GM12878 (cell line): ENCODE results near the gene ANXA3. TPM values are rescaled to one million over a fixed set of nuclear protein-coding genes. Genes with fewer than 3 reads are reported as not detected.

ENCODE experiments used
- BACH1 ChIP-seq: fragments of 450-650 bp; IDR thresholded peaks from 2 replicates; pipeline ENCODE4 v1.6.1; 2017; ENCODE audit warnings: mild to moderate bottlenecking, borderline replicate concordance
- DPF2 ChIP-seq: fragments of 450-650 bp; IDR thresholded peaks from 2 replicates; pipeline ENCODE4 v1.6.1; 2017; ENCODE audit warnings: mild to moderate bottlenecking
- GATAD2B ChIP-seq: fragments of 450-650 bp; conservative IDR thresholded peaks from 2 replicates; pipeline ENCODE4 v1.6.1; 2017; ENCODE audit warnings: low read depth, mild to moderate bottlenecking, moderate library complexity
- IKZF1 ChIP-seq: fragments of 450-650 bp; conservative IDR thresholded peaks from 2 replicates; pipeline ENCODE4 v1.6.1; 2017; ENCODE audit warnings: antibody characterized with exemption, mild to moderate bottlenecking
- LARP7 ChIP-seq: fragments of 450-650 bp; IDR thresholded peaks from 2 replicates; pipeline ENCODE4 v1.6.1; 2017; ENCODE audit warnings: mild to moderate bottlenecking
- NR2F1 ChIP-seq: fragments of 450-650 bp; conservative IDR thresholded peaks from 2 replicates; pipeline ENCODE4 v1.6.1; 2017; ENCODE audit warnings: mild to moderate bottlenecking
- RAD21 ChIP-seq: IDR thresholded peaks from 2 replicates; pipeline ENCODE4 v1.6.1; 2011; ENCODE audit warnings: mild to moderate bottlenecking, low read depth, low read length, moderate library complexity; ENCODE audit not compliant: insufficient read depth
- RELA ChIP-seq: fragments of 450-650 bp; IDR thresholded peaks from 2 replicates; pipeline ENCODE4 v1.8.0; 2014; ENCODE audit warnings: borderline replicate concordance; ENCODE audit not compliant: partially characterized antibody
- RUNX3 ChIP-seq: IDR thresholded peaks from 2 replicates; pipeline ENCODE4 v1.6.1; 2012; ENCODE audit warnings: low read length, inconsistent platforms
- SREBF1 ChIP-seq: IDR thresholded peaks from 2 replicates; pipeline ENCODE4 v1.6.1; 2012; ENCODE audit warnings: mild to moderate bottlenecking, low read length
- ZNF217 ChIP-seq: fragments of 450-650 bp; IDR thresholded peaks from 2 replicates; pipeline ENCODE4 v1.6.1; 2017; ENCODE audit warnings: antibody characterized with exemption, mild to moderate bottlenecking
- ZNF622 ChIP-seq: fragments of 450-650 bp; IDR thresholded peaks from 2 replicates; pipeline ENCODE4 v1.6.1; 2017; ENCODE audit warnings: mild to moderate bottlenecking, inconsistent platforms
- polyA plus RNA-seq, 11 experiments: library from polyadenylated mRNA; depleted of rRNA in 4 of 11; unstranded in 6 of 11; stranded (reverse) in 5 of 11; fragments of >200 nt; fragmentation: Nextera tagmentation in 4 of 11; fragmentation: Illumina TruSeq in 1 of 11; extraction: Ambion mirVana in 4 of 11; extraction: Trizol in 1 of 11; gene quantifications; 1 replicate in 1 of 11; 2 replicates in 10 of 11; pipeline versions ENCODE4 v1.2.1 to v1.2.3, GENCODE V29; 2011 to 2016; ENCODE audit warnings: inconsistent platforms in 2 of 11, missing spikeins in 2 of 11, low read depth in 1 of 11
- total RNA-seq, 4 experiments: library from RNA; depleted of rRNA in 3 of 4; stranded (reverse); fragments of >200 nt in 3 of 4; fragmentation: Illumina TruSeq in 1 of 4; extraction: Trizol in 1 of 4; gene quantifications; 2 replicates each; pipeline versions ENCODE4 v1.2.1 to v1.2.3, GENCODE V29; 2013 to 2021
- TF ChIP-seq, protein P1 (sequence below): fragments of 450-650 bp; IDR thresholded peaks from 2 replicates; pipeline ENCODE4 v1.6.1; 2016; ENCODE audit warnings: mild to moderate bottlenecking
- TF ChIP-seq, protein P2 (sequence below): fragments of 450-650 bp; IDR thresholded peaks from 2 replicates; pipeline ENCODE4 v1.6.1; 2018; ENCODE audit warnings: borderline replicate concordance, mild to moderate bottlenecking; ENCODE audit not compliant: partially characterized antibody
- TF ChIP-seq, protein P3 (sequence below): fragments of 450-650 bp; IDR thresholded peaks from 2 replicates; pipeline ENCODE4 v1.6.1; 2017; ENCODE audit warnings: mild to moderate bottlenecking, moderate library complexity
- TF ChIP-seq, protein P4 (sequence below): fragments of 450-650 bp; IDR thresholded peaks from 2 replicates; pipeline ENCODE4 v1.6.1; 2017; ENCODE audit warnings: mild to moderate bottlenecking, low read depth, inconsistent platforms; ENCODE audit not compliant: poor library complexity, severe bottlenecking

Gene ANXA3
- total and polyA plus RNA-seq, 10 of the 15 experiments (the other 5 are each of a cell fraction or from before 2014, with no cell fraction given) = 0.28 to 14.7 (median 0.91) TPM

DNA sequence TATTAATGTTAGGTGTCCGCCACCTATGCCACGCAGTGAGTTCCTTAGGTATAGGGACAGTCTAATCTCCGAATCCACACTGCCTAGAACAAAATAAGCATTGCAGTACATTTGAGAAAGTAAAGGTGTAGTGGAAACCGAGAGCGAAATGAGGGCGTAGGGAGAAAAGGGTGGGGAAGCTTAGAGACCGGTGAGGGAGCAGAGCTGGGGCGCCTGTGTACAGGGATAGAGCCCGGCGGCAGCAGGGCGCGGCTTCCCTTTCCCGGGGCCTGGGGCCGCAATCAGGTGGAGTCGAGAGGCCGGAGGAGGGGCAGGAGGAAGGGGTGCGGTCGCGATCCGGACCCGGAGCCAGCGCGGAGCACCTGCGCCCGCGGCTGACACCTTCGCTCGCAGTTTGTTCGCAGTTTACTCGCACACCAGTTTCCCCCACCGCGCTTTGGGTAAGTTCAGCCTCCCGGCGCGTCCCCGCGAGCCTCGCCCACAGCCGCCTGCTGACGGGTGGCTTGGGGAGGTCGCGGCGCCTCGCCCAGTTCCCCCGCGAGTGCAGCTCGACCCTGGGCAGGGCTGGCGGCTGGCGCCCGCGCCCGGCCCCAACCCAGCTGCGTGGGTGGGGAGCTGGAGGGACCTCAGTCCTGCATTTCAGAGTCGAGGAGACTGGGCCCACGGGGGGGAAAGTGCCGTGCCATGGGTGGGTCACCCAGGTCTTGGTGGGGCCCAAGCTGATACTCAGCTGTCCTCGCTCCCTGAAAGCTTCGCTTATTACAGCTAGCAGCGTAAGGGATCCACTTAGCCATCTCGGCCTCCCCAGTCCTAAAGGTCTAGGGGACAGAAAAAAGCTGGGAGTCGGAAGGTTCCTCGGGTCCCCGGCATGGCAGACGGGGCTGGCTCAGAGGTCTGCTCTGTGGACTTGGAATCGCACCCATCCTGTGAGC, at the start of gene ANXA3 (continued):
- TF ChIP-seq ZNF622 (no peak), RAD21 (no peak), RUNX3 (no peak), ZNF217 (0 out of 2 replicates have a peak, but pooled peaks have one; percentile 68), LARP7 (peak; percentile 79; the same call in 1 of the 2 replicates), RELA (no peak), NR2F1 (peak; percentile 64), BACH1 (peak; percentile 52; the same call in 1 of the 2 replicates), DPF2 (peak; percentile 84), GATAD2B (peak; percentile 83; the same call in 1 of the 2 replicates), SREBF1 (no peak), IKZF1 (peak; percentile 77)
- TF ChIP-seq, protein P1, sequence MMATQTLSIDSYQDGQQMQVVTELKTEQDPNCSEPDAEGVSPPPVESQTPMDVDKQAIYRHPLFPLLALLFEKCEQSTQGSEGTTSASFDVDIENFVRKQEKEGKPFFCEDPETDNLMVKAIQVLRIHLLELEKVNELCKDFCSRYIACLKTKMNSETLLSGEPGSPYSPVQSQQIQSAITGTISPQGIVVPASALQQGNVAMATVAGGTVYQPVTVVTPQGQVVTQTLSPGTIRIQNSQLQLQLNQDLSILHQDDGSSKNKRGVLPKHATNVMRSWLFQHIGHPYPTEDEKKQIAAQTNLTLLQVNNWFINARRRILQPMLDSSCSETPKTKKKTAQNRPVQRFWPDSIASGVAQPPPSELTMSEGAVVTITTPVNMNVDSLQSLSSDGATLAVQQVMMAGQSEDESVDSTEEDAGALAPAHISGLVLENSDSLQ = no peak
- TF ChIP-seq, protein P2, sequence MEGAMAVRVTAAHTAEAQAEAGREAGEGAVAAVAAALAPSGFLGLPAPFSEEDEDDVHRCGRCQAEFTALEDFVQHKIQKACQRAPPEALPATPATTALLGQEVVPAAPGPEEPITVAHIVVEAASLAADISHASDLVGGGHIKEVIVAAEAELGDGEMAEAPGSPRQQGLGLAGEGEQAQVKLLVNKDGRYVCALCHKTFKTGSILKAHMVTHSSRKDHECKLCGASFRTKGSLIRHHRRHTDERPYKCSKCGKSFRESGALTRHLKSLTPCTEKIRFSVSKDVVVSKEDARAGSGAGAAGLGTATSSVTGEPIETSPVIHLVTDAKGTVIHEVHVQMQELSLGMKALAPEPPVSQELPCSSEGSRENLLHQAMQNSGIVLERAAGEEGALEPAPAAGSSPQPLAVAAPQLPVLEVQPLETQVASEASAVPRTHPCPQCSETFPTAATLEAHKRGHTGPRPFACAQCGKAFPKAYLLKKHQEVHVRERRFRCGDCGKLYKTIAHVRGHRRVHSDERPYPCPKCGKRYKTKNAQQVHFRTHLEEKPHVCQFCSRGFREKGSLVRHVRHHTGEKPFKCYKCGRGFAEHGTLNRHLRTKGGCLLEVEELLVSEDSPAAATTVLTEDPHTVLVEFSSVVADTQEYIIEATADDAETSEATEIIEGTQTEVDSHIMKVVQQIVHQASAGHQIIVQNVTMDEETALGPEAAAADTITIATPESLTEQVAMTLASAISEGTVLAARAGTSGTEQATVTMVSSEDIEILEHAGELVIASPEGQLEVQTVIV = no peak
- TF ChIP-seq, protein P3, sequence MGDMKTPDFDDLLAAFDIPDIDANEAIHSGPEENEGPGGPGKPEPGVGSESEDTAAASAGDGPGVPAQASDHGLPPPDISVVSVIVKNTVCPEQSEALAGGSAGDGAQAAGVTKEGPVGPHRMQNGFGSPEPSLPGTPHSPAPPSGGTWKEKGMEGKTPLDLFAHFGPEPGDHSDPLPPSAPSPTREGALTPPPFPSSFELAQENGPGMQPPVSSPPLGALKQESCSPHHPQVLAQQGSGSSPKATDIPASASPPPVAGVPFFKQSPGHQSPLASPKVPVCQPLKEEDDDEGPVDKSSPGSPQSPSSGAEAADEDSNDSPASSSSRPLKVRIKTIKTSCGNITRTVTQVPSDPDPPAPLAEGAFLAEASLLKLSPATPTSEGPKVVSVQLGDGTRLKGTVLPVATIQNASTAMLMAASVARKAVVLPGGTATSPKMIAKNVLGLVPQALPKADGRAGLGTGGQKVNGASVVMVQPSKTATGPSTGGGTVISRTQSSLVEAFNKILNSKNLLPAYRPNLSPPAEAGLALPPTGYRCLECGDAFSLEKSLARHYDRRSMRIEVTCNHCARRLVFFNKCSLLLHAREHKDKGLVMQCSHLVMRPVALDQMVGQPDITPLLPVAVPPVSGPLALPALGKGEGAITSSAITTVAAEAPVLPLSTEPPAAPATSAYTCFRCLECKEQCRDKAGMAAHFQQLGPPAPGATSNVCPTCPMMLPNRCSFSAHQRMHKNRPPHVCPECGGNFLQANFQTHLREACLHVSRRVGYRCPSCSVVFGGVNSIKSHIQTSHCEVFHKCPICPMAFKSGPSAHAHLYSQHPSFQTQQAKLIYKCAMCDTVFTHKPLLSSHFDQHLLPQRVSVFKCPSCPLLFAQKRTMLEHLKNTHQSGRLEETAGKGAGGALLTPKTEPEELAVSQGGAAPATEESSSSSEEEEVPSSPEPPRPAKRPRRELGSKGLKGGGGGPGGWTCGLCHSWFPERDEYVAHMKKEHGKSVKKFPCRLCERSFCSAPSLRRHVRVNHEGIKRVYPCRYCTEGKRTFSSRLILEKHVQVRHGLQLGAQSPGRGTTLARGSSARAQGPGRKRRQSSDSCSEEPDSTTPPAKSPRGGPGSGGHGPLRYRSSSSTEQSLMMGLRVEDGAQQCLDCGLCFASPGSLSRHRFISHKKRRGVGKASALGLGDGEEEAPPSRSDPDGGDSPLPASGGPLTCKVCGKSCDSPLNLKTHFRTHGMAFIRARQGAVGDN = peak; percentile 65
- TF ChIP-seq, protein P4, sequence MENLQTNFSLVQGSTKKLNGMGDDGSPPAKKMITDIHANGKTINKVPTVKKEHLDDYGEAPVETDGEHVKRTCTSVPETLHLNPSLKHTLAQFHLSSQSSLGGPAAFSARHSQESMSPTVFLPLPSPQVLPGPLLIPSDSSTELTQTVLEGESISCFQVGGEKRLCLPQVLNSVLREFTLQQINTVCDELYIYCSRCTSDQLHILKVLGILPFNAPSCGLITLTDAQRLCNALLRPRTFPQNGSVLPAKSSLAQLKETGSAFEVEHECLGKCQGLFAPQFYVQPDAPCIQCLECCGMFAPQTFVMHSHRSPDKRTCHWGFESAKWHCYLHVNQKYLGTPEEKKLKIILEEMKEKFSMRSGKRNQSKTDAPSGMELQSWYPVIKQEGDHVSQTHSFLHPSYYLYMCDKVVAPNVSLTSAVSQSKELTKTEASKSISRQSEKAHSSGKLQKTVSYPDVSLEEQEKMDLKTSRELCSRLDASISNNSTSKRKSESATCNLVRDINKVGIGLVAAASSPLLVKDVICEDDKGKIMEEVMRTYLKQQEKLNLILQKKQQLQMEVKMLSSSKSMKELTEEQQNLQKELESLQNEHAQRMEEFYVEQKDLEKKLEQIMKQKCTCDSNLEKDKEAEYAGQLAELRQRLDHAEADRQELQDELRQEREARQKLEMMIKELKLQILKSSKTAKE = no peak
- TF ChIP-seq, all 136 proteins: peak for 13
